Measurements from ENCODE around the gene GALT.

GALT gene

DNA sequence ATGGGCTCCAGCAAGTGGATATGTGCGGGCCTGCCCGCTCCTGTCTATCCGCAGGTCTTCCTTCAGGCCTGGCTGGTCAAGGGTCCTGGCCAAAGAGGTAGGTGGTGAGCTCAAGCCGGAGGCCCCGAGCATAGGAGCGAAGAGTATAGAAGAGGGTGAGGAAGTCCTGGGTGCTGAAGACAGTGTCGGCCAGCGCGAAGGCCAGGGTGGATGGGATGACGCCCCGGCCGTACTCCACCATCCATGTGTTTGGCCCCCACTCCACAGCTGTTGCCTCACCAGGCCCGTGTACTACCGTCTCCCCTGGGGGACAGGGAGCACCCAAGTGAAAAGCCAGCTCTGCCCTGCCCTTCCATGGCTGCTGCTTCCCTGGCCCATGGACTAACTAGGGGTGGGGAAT, 10.9 kb upstream of the GALT start:
- 96% methylated on average over 9 of the region's 14 CpGs for WGBS
- Histone ChIP-seq H2BK120ac (ENCODE audit: low read depth, low read length) (no peak overlapping the region), H3K4ac (ENCODE audit: low read depth in 1 of 2, low read length in 2 of 2) (no peak overlapping the region), H3K36me3 (ENCODE audit: control insufficient read depth in 1 of 2, insufficient read depth in 2 of 2, low read depth in 1 of 2, low read length in 2 of 2) (peaks cover 11 to 13% of the 10 kb centered on the region in 2 experiments), H3K9me3 (ENCODE audit: control insufficient read depth, low read length) (no peaks in the 10 kb centered on the region), H3K4me2 (ENCODE audit: low read length, poor library complexity, severe bottlenecking) (no peak overlapping the region), H4K8ac (ENCODE audit: low read length) (peak overlapping the region; percentile 66), H3K79me1 (replicated peaks; ENCODE audit: low read length, poor library complexity, severe bottlenecking) (peaks cover 22% of the 10 kb centered on the region), H2BK5ac (ENCODE audit: low read depth, low read length, poor library complexity, severe bottlenecking) (no peak overlapping the region), H3K4me1 (ENCODE audit: control insufficient read depth, insufficient read depth, low read depth, low read length) (peaks cover 19% of the 10 kb centered on the region), H3K27ac (ENCODE audit: low read length, poor library complexity, severe bottlenecking) (no peak overlapping the region), H2AK5ac (ENCODE audit: low read length, severe bottlenecking) (no peak overlapping the region), H2AFZ (ENCODE audit: low read depth, low read length) (no peak overlapping the region), H3K27me3 (ENCODE audit: control insufficient read depth in 1 of 2, insufficient read depth in 1 of 2, low read length in 2 of 2) (peaks cover 5 to 11% of the 10 kb centered on the region in 2 experiments), H3K14ac (ENCODE audit: low read length in 2 of 2) (peak overlapping the region in 1 of 2 experiments; percentile 90), H4K91ac (ENCODE audit: low read length) (no peak overlapping the region), H3K23ac (ENCODE audit: low read length in 2 of 2) (peak overlapping the region in 1 of 2 experiments; percentile 34), H2BK12ac (ENCODE audit: low read length in 2 of 2) (no peak overlapping the region), H3K18ac (ENCODE audit: low read depth in 1 of 2, low read length in 2 of 2) (no peak overlapping the region), H3K4me3 (ENCODE audit: insufficient read depth in 1 of 2, low read depth in 1 of 2, low read length in 2 of 2) (peak overlapping the region; percentile 14 to 35), H3K9ac (ENCODE audit: low read length) (peak overlapping the region; percentile 7), H2BK15ac (ENCODE audit: low read depth, poor library complexity, severe bottlenecking) (no peak overlapping the region)
- no peak for DNase-seq

GRCh38 chr9:34636791-34637355, 9.6 kb upstream of the GALT start:
- Histone ChIP-seq H3K9me3 (ENCODE audit: control insufficient read depth, low read length) (no peaks in the 10 kb centered on the region), H3K9ac (ENCODE audit: low read length) (peak overlapping the region; percentile 93), H3K23ac (ENCODE audit: low read length in 2 of 2) (peak overlapping the region in 1 of 2 experiments; percentile 97), H3K4me3 (ENCODE audit: insufficient read depth in 1 of 2, low read depth in 1 of 2, low read length in 2 of 2) (peak overlapping the region; percentile 85 to 88), H2BK15ac (ENCODE audit: low read depth, poor library complexity, severe bottlenecking) (peak overlapping the region; percentile 57), H2BK12ac (ENCODE audit: low read length in 2 of 2) (peak overlapping the region in 1 of 2 experiments; percentile 91), H2AK5ac (ENCODE audit: low read length, severe bottlenecking) (peak overlapping the region; percentile 27), H3K27ac (ENCODE audit: low read length, poor library complexity, severe bottlenecking) (no peak overlapping the region), H2AFZ (ENCODE audit: low read depth, low read length) (peak overlapping the region; percentile 99), H3K4me2 (ENCODE audit: low read length, poor library complexity, severe bottlenecking) (peak overlapping the region; percentile 99), H3K18ac (ENCODE audit: low read depth in 1 of 2, low read length in 2 of 2) (peak overlapping the region; percentile 95 to 100), H2BK5ac (ENCODE audit: low read depth, low read length, poor library complexity, severe bottlenecking) (no peak overlapping the region), H3K27me3 (ENCODE audit: control insufficient read depth in 1 of 2, insufficient read depth in 1 of 2, low read length in 2 of 2) (peaks cover 0 to 3% of the 10 kb centered on the region in 2 experiments), H4K8ac (ENCODE audit: low read length) (peak overlapping the region; percentile 99), H3K79me1 (replicated peaks; ENCODE audit: low read length, poor library complexity, severe bottlenecking) (peaks cover 22% of the 10 kb centered on the region), H3K14ac (ENCODE audit: low read length in 2 of 2) (peak overlapping the region; percentile 43 to 100), H3K4ac (ENCODE audit: low read depth in 1 of 2, low read length in 2 of 2) (peak overlapping the region; percentile 88 to 99), H3K36me3 (ENCODE audit: control insufficient read depth in 1 of 2, insufficient read depth in 2 of 2, low read depth in 1 of 2, low read length in 2 of 2) (peaks cover 11 to 13% of the 10 kb centered on the region in 2 experiments), H3K4me1 (ENCODE audit: control insufficient read depth, insufficient read depth, low read depth, low read length) (peaks cover 19% of the 10 kb centered on the region), H2BK120ac (ENCODE audit: low read depth, low read length) (no peak overlapping the region), H4K91ac (ENCODE audit: low read length) (peak overlapping the region; percentile 94)
- WGBS, result 15% methylated on average over 19 of the region's 23 CpGs
- DNase-seq, result no peak

DNA sequence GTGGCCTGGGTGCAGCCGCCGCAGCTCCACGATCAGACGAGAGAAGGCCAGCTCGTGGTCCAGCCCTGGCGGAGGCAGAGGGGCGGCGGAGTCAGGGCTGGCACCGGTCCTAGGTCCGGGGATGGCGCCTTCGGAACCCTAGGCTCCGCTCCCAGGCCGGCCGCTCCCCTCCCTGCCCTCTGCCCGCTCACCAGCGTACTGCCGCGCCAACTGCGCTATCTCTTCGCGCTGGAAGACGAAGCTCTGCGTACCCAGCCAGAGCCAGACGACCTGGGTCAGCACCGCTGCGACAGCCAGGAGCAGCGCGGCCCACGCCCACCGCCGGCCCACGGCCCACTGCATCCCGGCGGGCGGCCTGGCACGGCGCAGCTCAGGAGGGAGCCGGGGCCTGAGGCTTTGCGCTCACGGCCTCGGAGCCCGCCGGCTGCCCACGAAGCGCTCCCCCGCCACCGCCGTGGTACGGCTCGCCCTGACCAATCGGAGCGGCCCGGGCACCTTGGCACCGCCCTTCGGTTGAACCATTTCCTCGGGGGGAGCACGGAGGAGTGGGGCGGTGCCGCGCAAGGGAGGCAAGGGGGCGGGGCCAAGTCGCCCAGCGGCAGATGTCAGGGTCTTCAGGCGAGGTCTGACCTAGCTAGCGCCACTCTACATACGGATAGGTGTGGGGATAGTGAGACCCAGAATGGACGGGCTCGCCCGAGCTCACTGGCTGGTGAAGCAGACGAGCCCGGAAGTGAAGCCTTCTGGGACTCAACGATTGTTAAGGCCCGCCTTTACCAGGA, 8.9 kb upstream of the GALT start, which contains the start of gene SIGMAR1:
Gene SIGMAR1 (minus strand): TSS at position 432 of the 782 bp plus-strand sequence. CDS start 90 bp downstream, at position 342.
- Histone ChIP-seq H3K18ac (ENCODE audit: low read depth in 1 of 2, low read length in 2 of 2) (peak within 1 kb of the TSS; percentile 96 to 100), H2AFZ (ENCODE audit: low read depth, low read length) (peak within 1 kb of the TSS; percentile 99), H4K91ac (ENCODE audit: low read length) (peak within 1 kb of the TSS; percentile 94), H2BK120ac (ENCODE audit: low read depth, low read length) (peak within 1 kb of the TSS; percentile 85), H3K23ac (ENCODE audit: low read length in 2 of 2) (peak within 1 kb of the TSS; percentile 51 to 97), H3K36me3 (ENCODE audit: control insufficient read depth in 1 of 2, insufficient read depth in 2 of 2, low read depth in 1 of 2, low read length in 2 of 2) (peaks cover 11 to 13% of the 10 kb centered on the region in 2 experiments), H3K9ac (ENCODE audit: low read length) (peak within 1 kb of the TSS; percentile 93), H3K4ac (ENCODE audit: low read depth in 1 of 2, low read length in 2 of 2) (peak within 1 kb of the TSS; percentile 88 to 99), H3K4me3 (ENCODE audit: insufficient read depth in 1 of 2, low read depth in 1 of 2, low read length in 2 of 2) (peak within 1 kb of the TSS; percentile 85 to 88), H2AK5ac (ENCODE audit: low read length, severe bottlenecking) (peak within 1 kb of the TSS; percentile 30), H3K4me2 (ENCODE audit: low read length, poor library complexity, severe bottlenecking) (peak within 1 kb of the TSS; percentile 99), H2BK12ac (ENCODE audit: low read length in 2 of 2) (peak within 1 kb of the TSS in 1 of 2 experiments; percentile 91), H2BK5ac (ENCODE audit: low read depth, low read length, poor library complexity, severe bottlenecking) (peak within 1 kb of the TSS; percentile 35), H2BK15ac (ENCODE audit: low read depth, poor library complexity, severe bottlenecking) (peak within 1 kb of the TSS; percentile 63), H3K79me1 (replicated peaks; ENCODE audit: low read length, poor library complexity, severe bottlenecking) (peaks cover 22% of the 10 kb centered on the region), H3K9me3 (ENCODE audit: control insufficient read depth, low read length) (no peaks in the 10 kb centered on the region), H4K8ac (ENCODE audit: low read length) (peak within 1 kb of the TSS; percentile 99), H3K14ac (ENCODE audit: low read length in 2 of 2) (peak within 1 kb of the TSS; percentile 43 to 100), H3K27me3 (ENCODE audit: control insufficient read depth in 1 of 2, insufficient read depth in 1 of 2, low read length in 2 of 2) (no peaks in the 10 kb centered on the region), H3K27ac (ENCODE audit: low read length, poor library complexity, severe bottlenecking) (peak within 1 kb of the TSS; percentile 26), H3K4me1 (ENCODE audit: control insufficient read depth, insufficient read depth, low read depth, low read length) (peaks cover 19% of the 10 kb centered on the region)
- peak; percentile 92 for DNase-seq
- WGBS, result 2% methylated on average over 74 of the region's 74 CpGs

- Histone ChIP-seq H3K9ac (ENCODE audit: low read length) (peak overlapping the region; percentile 93), H3K18ac (ENCODE audit: low read depth in 1 of 2, low read length in 2 of 2) (peak overlapping the region; percentile 40 to 96), H2BK12ac (ENCODE audit: low read length in 2 of 2) (no peak overlapping the region), H3K23ac (ENCODE audit: low read length in 2 of 2) (no peak overlapping the region), H4K91ac (ENCODE audit: low read length) (peak overlapping the region; percentile 54), H3K9me3 (ENCODE audit: control insufficient read depth, low read length) (no peaks in the 10 kb centered on the region), H3K4me1 (ENCODE audit: control insufficient read depth, insufficient read depth, low read depth, low read length) (peaks cover 19% of the 10 kb centered on the region), H2BK15ac (ENCODE audit: low read depth, poor library complexity, severe bottlenecking) (peak overlapping the region; percentile 63), H3K79me1 (replicated peaks; ENCODE audit: low read length, poor library complexity, severe bottlenecking) (peaks cover 22% of the 10 kb centered on the region), H2AK5ac (ENCODE audit: low read length, severe bottlenecking) (no peak overlapping the region), H2AFZ (ENCODE audit: low read depth, low read length) (peak overlapping the region; percentile 83), H3K14ac (ENCODE audit: low read length in 2 of 2) (no peak overlapping the region), H2BK120ac (ENCODE audit: low read depth, low read length) (peak overlapping the region; percentile 85), H3K4ac (ENCODE audit: low read depth in 1 of 2, low read length in 2 of 2) (peak overlapping the region; percentile 13 to 85), H3K27me3 (ENCODE audit: control insufficient read depth in 1 of 2, insufficient read depth in 1 of 2, low read length in 2 of 2) (no peaks in the 10 kb centered on the region), H4K8ac (ENCODE audit: low read length) (peak overlapping the region; percentile 99), H3K4me2 (ENCODE audit: low read length, poor library complexity, severe bottlenecking) (peak overlapping the region; percentile 99), H2BK5ac (ENCODE audit: low read depth, low read length, poor library complexity, severe bottlenecking) (no peak overlapping the region), H3K4me3 (ENCODE audit: insufficient read depth in 1 of 2, low read depth in 1 of 2, low read length in 2 of 2) (peak overlapping the region; percentile 85 to 88), H3K27ac (ENCODE audit: low read length, poor library complexity, severe bottlenecking) (peak overlapping the region; percentile 26), H3K36me3 (ENCODE audit: control insufficient read depth in 1 of 2, insufficient read depth in 2 of 2, low read depth in 1 of 2, low read length in 2 of 2) (peaks cover 11 to 13% of the 10 kb centered on the region in 2 experiments)
- 28% methylated on average over 7 of the region's 7 CpGs for WGBS
- DNase-seq, result no peak
These were observed 8.4 kb upstream of the GALT start for GRCh38 chr9:34638138-34638445.

All from mesenchymal stem cell (in vitro differentiated cells and primary cell).